ENCODE results near the gene LRRC8E.

DNA sequence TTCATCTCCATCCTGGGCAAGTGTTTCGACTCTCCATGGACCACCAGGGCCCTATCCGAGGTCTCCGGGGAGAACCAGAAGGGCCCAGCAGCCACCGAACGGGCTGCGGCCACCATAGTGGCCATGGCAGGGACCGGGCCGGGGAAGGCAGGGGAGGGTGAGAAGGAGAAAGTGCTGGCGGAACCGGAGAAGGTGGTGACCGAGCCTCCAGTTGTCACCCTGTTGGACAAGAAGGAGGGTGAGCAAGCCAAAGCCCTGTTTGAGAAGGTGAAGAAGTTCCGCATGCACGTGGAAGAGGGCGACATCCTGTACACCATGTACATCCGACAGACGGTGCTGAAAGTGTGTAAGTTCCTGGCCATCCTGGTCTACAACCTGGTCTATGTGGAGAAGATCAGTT is 10.7 kb downstream of the LRRC8E start:
- TF ChIP-seq, protein P1, sequence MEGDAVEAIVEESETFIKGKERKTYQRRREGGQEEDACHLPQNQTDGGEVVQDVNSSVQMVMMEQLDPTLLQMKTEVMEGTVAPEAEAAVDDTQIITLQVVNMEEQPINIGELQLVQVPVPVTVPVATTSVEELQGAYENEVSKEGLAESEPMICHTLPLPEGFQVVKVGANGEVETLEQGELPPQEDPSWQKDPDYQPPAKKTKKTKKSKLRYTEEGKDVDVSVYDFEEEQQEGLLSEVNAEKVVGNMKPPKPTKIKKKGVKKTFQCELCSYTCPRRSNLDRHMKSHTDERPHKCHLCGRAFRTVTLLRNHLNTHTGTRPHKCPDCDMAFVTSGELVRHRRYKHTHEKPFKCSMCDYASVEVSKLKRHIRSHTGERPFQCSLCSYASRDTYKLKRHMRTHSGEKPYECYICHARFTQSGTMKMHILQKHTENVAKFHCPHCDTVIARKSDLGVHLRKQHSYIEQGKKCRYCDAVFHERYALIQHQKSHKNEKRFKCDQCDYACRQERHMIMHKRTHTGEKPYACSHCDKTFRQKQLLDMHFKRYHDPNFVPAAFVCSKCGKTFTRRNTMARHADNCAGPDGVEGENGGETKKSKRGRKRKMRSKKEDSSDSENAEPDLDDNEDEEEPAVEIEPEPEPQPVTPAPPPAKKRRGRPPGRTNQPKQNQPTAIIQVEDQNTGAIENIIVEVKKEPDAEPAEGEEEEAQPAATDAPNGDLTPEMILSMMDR (IDR thresholded peaks at IDR 0.05; ENCODE audit: insufficient read depth, low read depth, low read length) = no peak
- TF ChIP-seq EZH2 (IDR thresholded peaks at IDR 0.05; ENCODE audit: insufficient read depth, low read length) = no peak

All from astrocyte (in vitro differentiated cells and primary cell).